Upper lobe of left lung (tissue), 6 donors: ENCODE results near the gene HACD3. TPM values are rescaled to one million over a fixed set of nuclear protein-coding genes. Genes with fewer than 3 reads are reported as not detected.
"Not testable (repeated sequence)": the region's sequence is repeated elsewhere in the genome, so short reads cannot be mapped to it uniquely, and the experiment has no call there.

Experiments
- ATAC-seq, 2 donors: fragments of 200-7000 bp; cut with Tn5 transposase; one replicate each; pipeline ENCODE4 v1.9.1; 2022; ENCODE audit warnings: mild to moderate bottlenecking in 2 of 2, moderate library complexity in 2 of 2; ENCODE audit not compliant: low FRiP score in 2 of 2
- DNase-seq, 2 donors: peaks; one replicate each; pipeline ENCODE4 v3.0.0-alpha.2; 2019 to 2020
- H3K27ac ChIP-seq, 4 donors: fragments of 200-600 bp; sonication (generic); one replicate each; pipeline ENCODE4 v1.5.1; 2016 to 2019
- H3K27me3 ChIP-seq, 4 donors: fragments of 200-600 bp; sonication (generic); one replicate each; pipeline ENCODE4 v1.5.1; 2017 to 2019
- H3K36me3 ChIP-seq, 4 donors: fragments of 200-600 bp; sonication (generic); one replicate each; pipeline ENCODE4 v1.5.1; 2016 to 2019
- H3K4me1 ChIP-seq, 4 donors: fragments of 200-600 bp; sonication (generic); one replicate each; pipeline ENCODE4 v1.5.1; 2018 to 2019
- H3K4me3 ChIP-seq, 4 donors: fragments of 200-600 bp; sonication (generic); one replicate each; pipeline ENCODE4 v1.5.1; 2017 to 2019; ENCODE audit warnings: mild to moderate bottlenecking in 2 of 4, moderate library complexity in 1 of 4
- H3K9me3 ChIP-seq, 4 donors: fragments of 200-600 bp; sonication (generic); one replicate each; pipeline ENCODE4 v1.5.1; 2018 to 2019
- EP300 ChIP-seq, 4 donors: sonication (generic); formaldehyde crosslinking; IDR thresholded peaks; one replicate each; pipeline ENCODE4 v1.5.1; 2017; ENCODE audit warnings: antibody characterized with exemption in 4 of 4, control low read depth in 2 of 4
- POLR2A ChIP-seq, 4 donors: fragments of 450-650 bp; IDR thresholded peaks; one replicate each; pipeline ENCODE4 v1.5.1; 2016 to 2017; ENCODE audit warnings: antibody characterized with exemption in 4 of 4, mild to moderate bottlenecking in 2 of 4
- POLR2AphosphoS5 ChIP-seq, 2 donors: sonication (generic); formaldehyde crosslinking; IDR thresholded peaks; one replicate each; pipeline ENCODE4 v1.5.1; 2017; ENCODE audit warnings: antibody characterized with exemption in 2 of 2
- WGBS, 2 donors: methylation state at CpG; one replicate each; pipeline ENCODE4 v1.1.5; 2017 to 2018; 5-methylcytosine and 5-hydroxymethylcytosine counted together
- total RNA-seq, 6 donors: library from RNA; depleted of rRNA in 4 of 6; stranded (reverse); fragments of >200 nt in 4 of 6; gene quantifications; one replicate each; pipeline versions ENCODE4 v1.1.0 to v1.2.1, GENCODE V29; 2016 to 2021
- TF ChIP-seq, protein P1 (sequence below), 6 experiments: fragments of 450-650 bp in 4 of 6; fragments of 200-600 bp in 2 of 6; sonication (generic) in 2 of 6; IDR thresholded peaks; one replicate each; pipeline ENCODE4 v1.5.1; 2016 to 2019; ENCODE audit warnings: antibody characterized with exemption in 6 of 6
- donor health status: DM: no; HTN: no; CAD: no; lungs with moderate emphysema.
- donor health status: DM: no; HTN: yes; CAD: no; lungs with severe emphysema.

HACD3 gene
- total RNA-seq, 6 donors from 2014 or later: 14.7 to 65.7 (median 42.6) TPM

DNA sequence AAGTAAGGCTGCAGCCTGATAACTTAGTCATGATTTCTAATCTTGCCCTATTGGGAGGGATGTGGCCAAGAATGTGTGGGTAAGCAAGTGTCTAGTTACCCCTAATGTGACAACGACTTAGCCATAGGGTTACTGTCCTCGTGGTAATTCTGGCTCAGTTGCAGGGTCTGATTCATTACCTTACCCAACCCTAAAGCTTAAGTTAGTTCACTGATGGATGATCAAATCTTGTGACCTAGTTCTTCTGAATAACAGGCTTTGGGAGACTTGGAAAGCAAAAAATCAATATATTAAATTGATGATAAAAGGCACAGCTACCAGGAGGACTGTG is 82.3 kb downstream of the HACD3 start:
- 50 to 79% methylated on average over 2 of the region's 2 CpGs for WGBS, 2 donors
- ATAC-seq (no peak), DNase-seq (no peak)
- no peak for TF ChIP-seq POLR2A (IDR thresholded peaks at IDR 0.05)
- TF ChIP-seq EP300 (IDR thresholded peaks at IDR 0.05): no peak
- TF ChIP-seq, protein P1, sequence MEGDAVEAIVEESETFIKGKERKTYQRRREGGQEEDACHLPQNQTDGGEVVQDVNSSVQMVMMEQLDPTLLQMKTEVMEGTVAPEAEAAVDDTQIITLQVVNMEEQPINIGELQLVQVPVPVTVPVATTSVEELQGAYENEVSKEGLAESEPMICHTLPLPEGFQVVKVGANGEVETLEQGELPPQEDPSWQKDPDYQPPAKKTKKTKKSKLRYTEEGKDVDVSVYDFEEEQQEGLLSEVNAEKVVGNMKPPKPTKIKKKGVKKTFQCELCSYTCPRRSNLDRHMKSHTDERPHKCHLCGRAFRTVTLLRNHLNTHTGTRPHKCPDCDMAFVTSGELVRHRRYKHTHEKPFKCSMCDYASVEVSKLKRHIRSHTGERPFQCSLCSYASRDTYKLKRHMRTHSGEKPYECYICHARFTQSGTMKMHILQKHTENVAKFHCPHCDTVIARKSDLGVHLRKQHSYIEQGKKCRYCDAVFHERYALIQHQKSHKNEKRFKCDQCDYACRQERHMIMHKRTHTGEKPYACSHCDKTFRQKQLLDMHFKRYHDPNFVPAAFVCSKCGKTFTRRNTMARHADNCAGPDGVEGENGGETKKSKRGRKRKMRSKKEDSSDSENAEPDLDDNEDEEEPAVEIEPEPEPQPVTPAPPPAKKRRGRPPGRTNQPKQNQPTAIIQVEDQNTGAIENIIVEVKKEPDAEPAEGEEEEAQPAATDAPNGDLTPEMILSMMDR (IDR thresholded peaks at IDR 0.05): no peak
- no peak for TF ChIP-seq POLR2AphosphoS5 (IDR thresholded peaks at IDR 0.05)
- Histone ChIP-seq H3K27me3 (no peaks in the 10 kb centered on the region), H3K9me3 (no peaks in the 10 kb centered on the region), H3K4me3 (no peak overlapping the region), H3K36me3 (no peaks in the 10 kb centered on the region), H3K27ac (peak overlapping the region in 3 of 4 donors; percentile 92 to 96 (median 94)), H3K4me1 (peaks cover 24 to 38% (median 25%) of the 10 kb centered on the region in 4 donors)

DNA sequence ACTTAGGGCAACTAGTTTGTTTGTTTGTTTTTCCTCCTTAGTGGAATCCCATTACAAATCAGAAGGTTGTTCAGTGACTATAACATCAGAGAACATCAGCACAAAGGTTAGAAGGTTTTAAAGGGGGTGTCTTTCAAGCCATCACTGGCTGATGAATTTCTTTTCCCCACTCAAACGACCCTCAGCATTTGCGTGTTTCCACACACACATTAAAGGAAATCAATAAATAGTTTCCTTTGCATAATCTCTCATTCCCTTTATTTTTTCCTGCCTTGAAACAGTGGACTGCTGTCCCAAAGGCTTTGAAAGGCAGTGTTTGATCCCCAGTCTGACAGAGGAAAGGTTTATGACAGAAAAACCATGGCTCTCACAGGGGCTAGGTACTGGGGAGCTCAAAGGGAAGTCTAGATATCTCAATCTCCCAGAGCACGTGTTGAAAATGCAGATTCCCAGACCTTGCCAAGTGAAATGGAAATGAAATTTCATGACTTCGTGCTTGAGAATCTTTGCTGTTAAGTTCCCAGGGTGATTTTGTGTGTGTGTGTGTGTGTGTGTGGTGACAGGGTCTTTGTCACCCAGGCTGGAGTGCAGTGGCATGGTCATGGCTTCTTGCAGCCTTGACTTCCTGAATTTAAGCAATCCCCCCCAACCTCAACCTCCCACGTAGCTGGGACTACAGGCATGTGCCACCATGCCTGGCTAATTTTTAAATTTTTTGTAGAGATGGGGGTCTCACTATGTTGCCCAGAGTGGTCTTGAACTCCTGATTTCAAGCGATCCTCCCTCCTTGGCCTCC is 82.9 kb downstream of the HACD3 start:
- Histone ChIP-seq H3K36me3 (no peaks in the 10 kb centered on the region), H3K9me3 (no peaks in the 10 kb centered on the region), H3K27me3 (no peaks in the 10 kb centered on the region), H3K4me3 (no peak overlapping the region), H3K4me1 (peaks cover 24 to 38% (median 25%) of the 10 kb centered on the region in 4 donors), H3K27ac (no peak overlapping the region)
- DNase-seq (no peak), ATAC-seq (no peak)
- TF ChIP-seq POLR2AphosphoS5 (IDR thresholded peaks at IDR 0.05) (no peak), EP300 (IDR thresholded peaks at IDR 0.05) (no peak), POLR2A (IDR thresholded peaks at IDR 0.05) (no peak)
- TF ChIP-seq, protein P1 (IDR thresholded peaks at IDR 0.05): no peak
- WGBS, 2 donors: 80 to 83% methylated on average over 6 of the region's 6 CpGs

DNA sequence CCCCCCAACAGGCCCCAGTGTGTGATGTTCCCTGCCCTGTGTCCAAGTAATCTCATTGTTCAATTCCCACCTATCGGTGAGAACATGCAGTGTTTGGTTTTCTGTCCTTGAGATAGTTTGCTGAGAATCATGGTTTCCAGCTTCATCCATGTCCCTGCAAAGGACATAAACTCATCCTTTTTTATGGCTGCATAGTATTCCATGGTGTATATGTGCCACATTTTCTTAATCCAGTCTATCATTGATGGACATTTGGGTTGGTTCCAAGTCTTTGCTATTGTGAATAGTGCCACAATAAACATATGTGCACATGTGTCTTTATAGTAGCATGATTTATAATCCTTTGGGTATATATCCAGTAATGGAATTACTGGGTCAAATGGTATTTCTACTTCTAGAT is 85.6 kb downstream of the HACD3 start:
- WGBS, 2 donors: 81 to 100% methylated on average over 1 of the region's 1 CpG
- not testable (repeated sequence) for H3K9me3 ChIP-seq, H3K27ac ChIP-seq, H3K36me3 ChIP-seq, DNase-seq, H3K4me3 ChIP-seq, H3K27me3 ChIP-seq, ATAC-seq
- H3K4me1 ChIP-seq: peaks cover 8 to 18% (median 11%) of the 10 kb centered on the region in 4 donors

DNA sequence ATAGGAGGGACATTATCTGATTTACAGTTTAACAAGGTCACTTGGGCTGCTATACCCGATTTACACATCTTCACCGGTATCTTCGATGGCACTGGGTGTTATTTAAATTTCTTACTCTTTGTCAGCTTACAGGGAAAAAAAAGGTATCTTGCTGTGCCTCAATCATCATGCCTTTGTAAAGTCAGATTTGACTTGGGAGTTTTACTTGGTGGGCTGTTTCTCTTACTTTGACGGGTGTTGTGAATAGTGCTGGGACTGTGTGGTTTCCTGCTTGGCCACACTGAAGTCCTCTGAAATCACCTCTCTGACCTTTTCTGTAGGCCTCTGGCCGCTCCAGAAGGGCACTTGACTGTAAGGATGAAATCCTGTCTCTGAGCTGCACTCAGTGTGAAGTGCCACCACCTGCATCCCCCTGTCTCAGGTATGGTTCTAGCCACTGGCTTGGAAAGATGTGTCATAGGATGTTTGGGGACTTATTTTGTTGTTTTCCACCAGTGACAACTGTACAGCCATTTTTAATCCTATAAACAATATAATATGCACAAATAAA is 88.4 kb downstream of the HACD3 start:
- ATAC-seq (no peak), DNase-seq (no peak)
- Histone ChIP-seq H3K27me3 (no peaks in the 10 kb centered on the region), H3K4me3 (no peak overlapping the region), H3K27ac (no peak overlapping the region), H3K4me1 (no peaks in the 10 kb centered on the region), H3K36me3 (peaks cover 0 to 6% (median 0%) of the 10 kb centered on the region in 4 donors), H3K9me3 (no peaks in the 10 kb centered on the region)
- 64 to 74% methylated on average over 5 of the region's 5 CpGs for WGBS, 2 donors
- TF ChIP-seq, protein P1 (IDR thresholded peaks at IDR 0.05): no peak
- TF ChIP-seq EP300 (IDR thresholded peaks at IDR 0.05) (no peak), POLR2A (IDR thresholded peaks at IDR 0.05) (no peak), POLR2AphosphoS5 (IDR thresholded peaks at IDR 0.05) (no peak)

DNA sequence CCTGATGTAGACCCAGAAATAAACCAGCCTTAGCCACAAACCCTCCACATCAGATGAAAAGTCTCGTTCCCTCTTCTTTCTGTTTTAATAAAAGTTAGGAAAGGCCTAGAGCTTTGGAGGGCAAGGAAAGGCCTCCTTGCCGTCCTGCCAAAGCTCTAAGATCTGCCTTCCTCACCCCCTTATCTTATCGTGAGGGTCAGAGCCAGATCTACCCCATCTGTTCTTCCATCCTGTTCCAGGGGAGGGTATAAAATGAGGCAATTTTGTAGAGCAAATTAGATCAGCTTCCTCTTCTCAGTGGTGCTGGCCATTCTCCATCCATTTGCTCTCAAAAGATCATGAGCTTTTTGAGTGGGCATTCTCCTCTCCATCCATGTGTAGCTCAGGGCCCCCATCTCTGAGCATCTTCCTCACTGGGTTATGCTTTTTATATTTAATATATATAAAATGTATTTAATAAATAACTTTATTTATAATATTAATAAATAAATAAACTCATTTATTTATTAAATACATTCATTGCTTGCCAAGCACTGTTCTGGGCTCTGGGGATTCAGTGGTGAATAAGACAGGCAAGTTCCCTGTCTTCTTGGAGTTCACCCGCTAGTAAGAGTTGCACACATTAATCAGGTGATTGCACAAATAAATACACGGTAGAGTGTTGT is 89.5 kb downstream of the HACD3 start:
- TF ChIP-seq POLR2AphosphoS5 (IDR thresholded peaks at IDR 0.05): no peak
- TF ChIP-seq EP300 (IDR thresholded peaks at IDR 0.05): no peak
- TF ChIP-seq, protein P1 (IDR thresholded peaks at IDR 0.05): no peak
- no peak for TF ChIP-seq POLR2A (IDR thresholded peaks at IDR 0.05)
- Histone ChIP-seq H3K27ac (no peak overlapping the region), H3K4me1 (no peaks in the 10 kb centered on the region), H3K4me3 (no peak overlapping the region), H3K27me3 (no peaks in the 10 kb centered on the region), H3K36me3 (peaks cover 0 to 16% (median 5%) of the 10 kb centered on the region in 4 donors), H3K9me3 (no peaks in the 10 kb centered on the region)
- 62 to 65% methylated on average over 5 of the region's 5 CpGs for WGBS, 2 donors
- ATAC-seq: no peak
- no peak for DNase-seq
